GM12878 (cell line): Measurements from ENCODE around the gene SLC25A45. TPM values are rescaled to one million over a fixed set of nuclear protein-coding genes. Genes with fewer than 3 reads are reported as not detected.

Source experiments
- ATF3 ChIP-seq: IDR thresholded peaks from 2 replicates; pipeline ENCODE4 v1.6.1; 2011; ENCODE audit warnings: low read depth, mild to moderate bottlenecking, low read length, moderate library complexity, borderline replicate concordance; ENCODE audit errors: extremely low read depth
- BMI1 ChIP-seq: fragments of 450-650 bp; IDR thresholded peaks from 2 replicates; pipeline ENCODE4 v1.6.1; 2016; ENCODE audit warnings: mild to moderate bottlenecking, moderate library complexity, borderline replicate concordance
- FOS ChIP-seq: IDR thresholded peaks from 3 replicates; pipeline ENCODE4 v1.6.1; 2011; ENCODE audit warnings: borderline replicate concordance; ENCODE audit not compliant: insufficient read length; ENCODE audit errors: extremely low read depth
- HDAC2 ChIP-seq: fragments of 200-600 bp; sonication (generic); IDR thresholded peaks from 2 replicates; pipeline ENCODE4 v1.6.1; 2017
- IKZF2 ChIP-seq, 2 experiments: fragments of 450-650 bp; IDR thresholded peaks; 2 replicates each; pipeline ENCODE4 v1.6.1; 2017; ENCODE audit warnings: mild to moderate bottlenecking in 2 of 2, moderate library complexity in 2 of 2
- KAT2A ChIP-seq: conservative IDR thresholded peaks from 2 replicates; pipeline ENCODE4 v1.6.1; 2011; ENCODE audit warnings: low read depth, low read length; ENCODE audit not compliant: control insufficient read depth
- KLF5 ChIP-seq: fragments of 450-650 bp; IDR thresholded peaks from 2 replicates; pipeline ENCODE4 v1.6.1; 2014; ENCODE audit warnings: mild to moderate bottlenecking; ENCODE audit not compliant: partially characterized antibody
- MXI1 ChIP-seq: fragments of 150-350 bp; IDR thresholded peaks from 2 replicates; pipeline ENCODE4 v1.6.1; 2011; ENCODE audit warnings: low read depth, mild to moderate bottlenecking, inconsistent platforms, low read length, improper control_type of control experiment
- NBN ChIP-seq: fragments of 450-650 bp; IDR thresholded peaks from 2 replicates; pipeline ENCODE4 v1.6.1; 2016
- POLR2A ChIP-seq: IDR thresholded peaks from 2 replicates; pipeline ENCODE4 v1.6.1; 2011; ENCODE audit warnings: low read depth, mild to moderate bottlenecking, low read length
- RAD21 ChIP-seq: IDR thresholded peaks from 2 replicates; pipeline ENCODE4 v1.6.1; 2011; ENCODE audit warnings: mild to moderate bottlenecking, low read depth, low read length, moderate library complexity; ENCODE audit not compliant: insufficient read depth
- RB1 ChIP-seq: fragments of 450-650 bp; formaldehyde crosslinking; IDR thresholded peaks from 2 replicates; pipeline ENCODE4 v1.6.1; 2017; ENCODE audit warnings: mild to moderate bottlenecking, borderline replicate concordance
- RELA ChIP-seq: fragments of 450-650 bp; IDR thresholded peaks from 2 replicates; pipeline ENCODE4 v1.8.0; 2014; ENCODE audit warnings: borderline replicate concordance; ENCODE audit not compliant: partially characterized antibody
- REST ChIP-seq: IDR thresholded peaks from 2 replicates; pipeline ENCODE4 v1.6.1; 2012; ENCODE audit warnings: mild to moderate bottlenecking, low read depth, low read length
- SIN3A ChIP-seq: IDR thresholded peaks from 2 replicates; pipeline ENCODE4 v1.6.1; 2012; ENCODE audit warnings: low read depth, low read length, improper control_type of control experiment
- SMC3 ChIP-seq: IDR thresholded peaks from 2 replicates; pipeline ENCODE4 v1.6.1; 2011; ENCODE audit warnings: low read length, improper control_type of control experiment, borderline replicate concordance
- STAT1 ChIP-seq: fragments of 450-650 bp; conservative IDR thresholded peaks from 2 replicates; pipeline ENCODE4 v1.6.1; 2014; ENCODE audit warnings: antibody characterized with exemption, mild to moderate bottlenecking
- SUZ12 ChIP-seq: fragments of 200-600 bp; sonication (generic); IDR thresholded peaks from one replicate; pipeline ENCODE4 v1.6.1; 2018; ENCODE audit warnings: antibody characterized with exemption, mild to moderate bottlenecking; ENCODE audit not compliant: unreplicated experiment
- polyA plus RNA-seq, 11 experiments: library from polyadenylated mRNA; depleted of rRNA in 4 of 11; unstranded in 6 of 11; stranded (reverse) in 5 of 11; fragments of >200 nt; fragmentation: Nextera tagmentation in 4 of 11; fragmentation: Illumina TruSeq in 1 of 11; extraction: Ambion mirVana in 4 of 11; extraction: Trizol in 1 of 11; gene quantifications; 1 replicate in 1 of 11; 2 replicates in 10 of 11; pipeline versions ENCODE4 v1.2.1 to v1.2.3, GENCODE V29; 2011 to 2016; ENCODE audit warnings: inconsistent platforms in 2 of 11, missing spikeins in 2 of 11, low read depth in 1 of 11
- total RNA-seq, 4 experiments: library from RNA; depleted of rRNA in 3 of 4; stranded (reverse); fragments of >200 nt in 3 of 4; fragmentation: Illumina TruSeq in 1 of 4; extraction: Trizol in 1 of 4; gene quantifications; 2 replicates each; pipeline versions ENCODE4 v1.2.1 to v1.2.3, GENCODE V29; 2013 to 2021
- TF ChIP-seq, protein P1 (sequence below): IDR thresholded peaks from 2 replicates; pipeline ENCODE4 v1.6.1; 2012; ENCODE audit warnings: improper control_type of control experiment, low read depth, low read length; ENCODE audit not compliant: insufficient replicate concordance
- TF ChIP-seq, protein P2 (sequence below), 3 experiments: IDR thresholded peaks in 2 of 3; conservative IDR thresholded peaks in 1 of 3; 2 replicates each; pipeline ENCODE4 v1.5.1; 2011; ENCODE audit warnings: low read depth in 3 of 3, low read length in 3 of 3, mild to moderate bottlenecking in 3 of 3, control low read depth in 2 of 3, moderate library complexity in 2 of 3, inconsistent platforms in 1 of 3, mixed read lengths in 1 of 3; ENCODE audit not compliant: control insufficient read depth in 2 of 3, insufficient read depth in 1 of 3; ENCODE audit errors: extremely low read depth in 1 of 3

Gene SLC25A45
- total and polyA plus RNA-seq, 10 of the 15 experiments (the other 5 are each of a cell fraction or from before 2014, with no cell fraction given) = 4.1 to 35.2 (median 20.3) TPM

GRCh38 chr11:65366340-65366773, 16.1 kb downstream of the SLC25A45 start (continued):
- no peak for TF ChIP-seq SUZ12
- TF ChIP-seq ATF3 = no peak
- peak; percentile 70; the same call in 1 of the 2 replicates for TF ChIP-seq RB1
- TF ChIP-seq, protein P1, sequence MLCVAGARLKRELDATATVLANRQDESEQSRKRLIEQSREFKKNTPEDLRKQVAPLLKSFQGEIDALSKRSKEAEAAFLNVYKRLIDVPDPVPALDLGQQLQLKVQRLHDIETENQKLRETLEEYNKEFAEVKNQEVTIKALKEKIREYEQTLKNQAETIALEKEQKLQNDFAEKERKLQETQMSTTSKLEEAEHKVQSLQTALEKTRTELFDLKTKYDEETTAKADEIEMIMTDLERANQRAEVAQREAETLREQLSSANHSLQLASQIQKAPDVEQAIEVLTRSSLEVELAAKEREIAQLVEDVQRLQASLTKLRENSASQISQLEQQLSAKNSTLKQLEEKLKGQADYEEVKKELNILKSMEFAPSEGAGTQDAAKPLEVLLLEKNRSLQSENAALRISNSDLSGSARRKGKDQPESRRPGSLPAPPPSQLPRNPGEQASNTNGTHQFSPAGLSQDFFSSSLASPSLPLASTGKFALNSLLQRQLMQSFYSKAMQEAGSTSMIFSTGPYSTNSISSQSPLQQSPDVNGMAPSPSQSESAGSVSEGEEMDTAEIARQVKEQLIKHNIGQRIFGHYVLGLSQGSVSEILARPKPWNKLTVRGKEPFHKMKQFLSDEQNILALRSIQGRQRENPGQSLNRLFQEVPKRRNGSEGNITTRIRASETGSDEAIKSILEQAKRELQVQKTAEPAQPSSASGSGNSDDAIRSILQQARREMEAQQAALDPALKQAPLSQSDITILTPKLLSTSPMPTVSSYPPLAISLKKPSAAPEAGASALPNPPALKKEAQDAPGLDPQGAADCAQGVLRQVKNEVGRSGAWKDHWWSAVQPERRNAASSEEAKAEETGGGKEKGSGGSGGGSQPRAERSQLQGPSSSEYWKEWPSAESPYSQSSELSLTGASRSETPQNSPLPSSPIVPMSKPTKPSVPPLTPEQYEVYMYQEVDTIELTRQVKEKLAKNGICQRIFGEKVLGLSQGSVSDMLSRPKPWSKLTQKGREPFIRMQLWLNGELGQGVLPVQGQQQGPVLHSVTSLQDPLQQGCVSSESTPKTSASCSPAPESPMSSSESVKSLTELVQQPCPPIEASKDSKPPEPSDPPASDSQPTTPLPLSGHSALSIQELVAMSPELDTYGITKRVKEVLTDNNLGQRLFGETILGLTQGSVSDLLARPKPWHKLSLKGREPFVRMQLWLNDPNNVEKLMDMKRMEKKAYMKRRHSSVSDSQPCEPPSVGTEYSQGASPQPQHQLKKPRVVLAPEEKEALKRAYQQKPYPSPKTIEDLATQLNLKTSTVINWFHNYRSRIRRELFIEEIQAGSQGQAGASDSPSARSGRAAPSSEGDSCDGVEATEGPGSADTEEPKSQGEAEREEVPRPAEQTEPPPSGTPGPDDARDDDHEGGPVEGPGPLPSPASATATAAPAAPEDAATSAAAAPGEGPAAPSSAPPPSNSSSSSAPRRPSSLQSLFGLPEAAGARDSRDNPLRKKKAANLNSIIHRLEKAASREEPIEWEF = no peak
- TF ChIP-seq IKZF2 (IDR thresholded peaks at IDR 0.05) = peak in 1 of 2 experiments; percentile 65; a peak in 2 of 4 replicates
- TF ChIP-seq KLF5 = peak; percentile 33
- TF ChIP-seq, protein P2, sequence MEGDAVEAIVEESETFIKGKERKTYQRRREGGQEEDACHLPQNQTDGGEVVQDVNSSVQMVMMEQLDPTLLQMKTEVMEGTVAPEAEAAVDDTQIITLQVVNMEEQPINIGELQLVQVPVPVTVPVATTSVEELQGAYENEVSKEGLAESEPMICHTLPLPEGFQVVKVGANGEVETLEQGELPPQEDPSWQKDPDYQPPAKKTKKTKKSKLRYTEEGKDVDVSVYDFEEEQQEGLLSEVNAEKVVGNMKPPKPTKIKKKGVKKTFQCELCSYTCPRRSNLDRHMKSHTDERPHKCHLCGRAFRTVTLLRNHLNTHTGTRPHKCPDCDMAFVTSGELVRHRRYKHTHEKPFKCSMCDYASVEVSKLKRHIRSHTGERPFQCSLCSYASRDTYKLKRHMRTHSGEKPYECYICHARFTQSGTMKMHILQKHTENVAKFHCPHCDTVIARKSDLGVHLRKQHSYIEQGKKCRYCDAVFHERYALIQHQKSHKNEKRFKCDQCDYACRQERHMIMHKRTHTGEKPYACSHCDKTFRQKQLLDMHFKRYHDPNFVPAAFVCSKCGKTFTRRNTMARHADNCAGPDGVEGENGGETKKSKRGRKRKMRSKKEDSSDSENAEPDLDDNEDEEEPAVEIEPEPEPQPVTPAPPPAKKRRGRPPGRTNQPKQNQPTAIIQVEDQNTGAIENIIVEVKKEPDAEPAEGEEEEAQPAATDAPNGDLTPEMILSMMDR (IDR thresholded peaks at IDR 0.05 in 2 of 3, conservative IDR thresholded peaks at IDR 0.05 in 1 of 3; ENCODE audit: control insufficient read depth in 2 of 3, extremely low read depth in 1 of 3, insufficient read depth in 1 of 3, low read depth in 3 of 3, low read length in 3 of 3) = peak; percentile 74 to 79 (median 76)
- no peak for TF ChIP-seq FOS
- TF ChIP-seq REST = no peak
- TF ChIP-seq POLR2A = no peak
- TF ChIP-seq STAT1 = no peak
- no peak for TF ChIP-seq SIN3A
- TF ChIP-seq KAT2A = no peak
- TF ChIP-seq RAD21 = peak; percentile 94
- peak; percentile 90 for TF ChIP-seq SMC3
- TF ChIP-seq BMI1 = no peak
- TF ChIP-seq HDAC2 = no peak
- TF ChIP-seq RELA = no peak
- TF ChIP-seq NBN = no peak
- 0 out of 2 replicates have a peak, but pooled peaks have one; percentile 18 for TF ChIP-seq MXI1
